ENCODE results near the gene SF3B2.

SF3B2 gene, protein sequence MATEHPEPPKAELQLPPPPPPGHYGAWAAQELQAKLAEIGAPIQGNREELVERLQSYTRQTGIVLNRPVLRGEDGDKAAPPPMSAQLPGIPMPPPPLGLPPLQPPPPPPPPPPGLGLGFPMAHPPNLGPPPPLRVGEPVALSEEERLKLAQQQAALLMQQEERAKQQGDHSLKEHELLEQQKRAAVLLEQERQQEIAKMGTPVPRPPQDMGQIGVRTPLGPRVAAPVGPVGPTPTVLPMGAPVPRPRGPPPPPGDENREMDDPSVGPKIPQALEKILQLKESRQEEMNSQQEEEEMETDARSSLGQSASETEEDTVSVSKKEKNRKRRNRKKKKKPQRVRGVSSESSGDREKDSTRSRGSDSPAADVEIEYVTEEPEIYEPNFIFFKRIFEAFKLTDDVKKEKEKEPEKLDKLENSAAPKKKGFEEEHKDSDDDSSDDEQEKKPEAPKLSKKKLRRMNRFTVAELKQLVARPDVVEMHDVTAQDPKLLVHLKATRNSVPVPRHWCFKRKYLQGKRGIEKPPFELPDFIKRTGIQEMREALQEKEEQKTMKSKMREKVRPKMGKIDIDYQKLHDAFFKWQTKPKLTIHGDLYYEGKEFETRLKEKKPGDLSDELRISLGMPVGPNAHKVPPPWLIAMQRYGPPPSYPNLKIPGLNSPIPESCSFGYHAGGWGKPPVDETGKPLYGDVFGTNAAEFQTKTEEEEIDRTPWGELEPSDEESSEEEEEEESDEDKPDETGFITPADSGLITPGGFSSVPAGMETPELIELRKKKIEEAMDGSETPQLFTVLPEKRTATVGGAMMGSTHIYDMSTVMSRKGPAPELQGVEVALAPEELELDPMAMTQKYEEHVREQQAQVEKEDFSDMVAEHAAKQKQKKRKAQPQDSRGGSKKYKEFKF

DNA sequence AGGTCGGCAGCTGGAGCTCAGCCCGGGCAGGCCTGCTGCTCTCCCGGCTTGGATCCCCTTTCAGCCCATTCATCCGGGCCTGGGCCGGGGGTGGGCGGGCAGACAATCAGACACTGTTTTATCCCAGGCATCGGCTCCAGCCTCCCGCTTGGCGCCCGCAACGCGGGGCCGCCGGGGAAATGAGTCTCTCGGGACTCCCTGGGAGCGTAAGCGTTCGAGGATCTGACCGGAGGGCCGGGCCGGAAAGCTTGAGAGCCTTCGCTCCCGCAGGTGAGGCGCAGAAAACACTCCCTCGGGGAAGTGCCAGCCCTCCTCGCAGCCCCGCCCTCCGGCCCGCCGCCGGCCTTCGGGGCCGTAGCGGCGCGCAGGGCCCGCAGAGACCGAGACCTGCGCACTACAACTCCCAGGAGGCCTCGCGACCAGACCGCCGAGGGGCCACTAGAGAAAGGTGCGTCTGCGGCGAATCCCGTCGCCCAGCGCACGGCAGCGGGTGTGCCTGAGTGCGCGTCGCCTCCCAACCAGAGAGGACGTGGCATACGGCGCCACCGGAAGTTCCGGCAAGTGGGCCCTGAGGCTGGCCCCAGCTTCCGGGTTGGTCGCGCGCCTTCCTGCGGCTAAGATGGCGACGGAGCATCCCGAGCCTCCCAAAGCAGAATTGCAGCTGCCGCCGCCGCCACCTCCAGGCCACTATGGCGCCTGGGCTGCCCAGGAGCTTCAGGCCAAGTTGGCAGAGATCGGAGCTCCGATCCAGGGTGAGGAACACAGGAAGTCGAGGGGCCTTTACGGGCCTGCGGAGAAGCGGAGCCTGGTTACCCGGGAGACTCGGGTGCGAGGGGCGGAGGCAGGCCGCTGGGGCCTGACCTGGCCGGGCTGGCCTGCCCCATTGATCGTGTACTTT is at the start of gene SF3B2:
TSS of gene SF3B2 (plus strand) at position 599 of the 898 bp plus-strand sequence. CDS start at position 620, 21 bp downstream.
- H3K4me3 ChIP-seq (ENCODE audit: low read depth, low read length) = peak within 1 kb of the TSS; percentile 87
- H3K36me3 ChIP-seq = peaks cover 41% of the 10 kb centered on the region
- no peaks in the 10 kb centered on the region for H3K27me3 ChIP-seq (ENCODE audit: insufficient read depth, low read depth, severe bottlenecking)
- H3K27ac ChIP-seq = peak within 1 kb of the TSS; percentile 98
- TF ChIP-seq, protein P1, sequence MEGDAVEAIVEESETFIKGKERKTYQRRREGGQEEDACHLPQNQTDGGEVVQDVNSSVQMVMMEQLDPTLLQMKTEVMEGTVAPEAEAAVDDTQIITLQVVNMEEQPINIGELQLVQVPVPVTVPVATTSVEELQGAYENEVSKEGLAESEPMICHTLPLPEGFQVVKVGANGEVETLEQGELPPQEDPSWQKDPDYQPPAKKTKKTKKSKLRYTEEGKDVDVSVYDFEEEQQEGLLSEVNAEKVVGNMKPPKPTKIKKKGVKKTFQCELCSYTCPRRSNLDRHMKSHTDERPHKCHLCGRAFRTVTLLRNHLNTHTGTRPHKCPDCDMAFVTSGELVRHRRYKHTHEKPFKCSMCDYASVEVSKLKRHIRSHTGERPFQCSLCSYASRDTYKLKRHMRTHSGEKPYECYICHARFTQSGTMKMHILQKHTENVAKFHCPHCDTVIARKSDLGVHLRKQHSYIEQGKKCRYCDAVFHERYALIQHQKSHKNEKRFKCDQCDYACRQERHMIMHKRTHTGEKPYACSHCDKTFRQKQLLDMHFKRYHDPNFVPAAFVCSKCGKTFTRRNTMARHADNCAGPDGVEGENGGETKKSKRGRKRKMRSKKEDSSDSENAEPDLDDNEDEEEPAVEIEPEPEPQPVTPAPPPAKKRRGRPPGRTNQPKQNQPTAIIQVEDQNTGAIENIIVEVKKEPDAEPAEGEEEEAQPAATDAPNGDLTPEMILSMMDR (IDR thresholded peaks at IDR 0.05; ENCODE audit: low read depth, low read length) = no peak
- DNase-seq = peak; percentile 98
- H3K9me3 ChIP-seq (ENCODE audit: severe bottlenecking) = no peaks in the 10 kb centered on the region

DNA sequence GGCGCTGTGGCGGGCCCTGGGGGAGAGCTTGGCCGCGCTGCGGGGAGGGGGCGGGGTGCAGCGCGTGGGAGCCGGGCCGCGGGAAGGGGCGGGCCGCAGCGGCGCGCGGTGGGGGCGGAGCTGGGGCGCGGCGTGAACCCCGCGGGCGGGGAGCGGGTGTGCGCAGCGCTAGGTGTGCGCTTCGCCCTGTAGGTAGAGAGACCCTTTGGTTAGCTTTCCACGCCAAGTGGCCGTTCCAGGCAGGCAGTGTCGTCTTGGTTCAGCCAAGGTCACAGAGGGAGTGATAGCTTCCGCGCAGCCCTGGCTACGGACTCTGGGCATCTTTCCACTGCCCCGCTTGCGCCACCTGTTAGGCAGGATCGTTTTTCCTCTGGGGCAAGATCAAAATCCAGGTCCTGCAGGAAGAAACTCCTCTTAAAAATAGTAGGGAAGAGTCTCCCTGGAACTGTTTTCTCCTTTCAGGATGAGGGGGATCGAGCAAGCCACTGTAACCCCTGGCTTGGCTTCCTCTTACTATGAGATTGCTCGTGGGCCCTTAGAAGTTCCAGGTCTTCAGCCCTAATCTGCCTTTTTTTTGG is 49.4 kb upstream of the SF3B2 start:
- Histone ChIP-seq H3K9me3 (ENCODE audit: severe bottlenecking) (no peaks in the 10 kb centered on the region), H3K36me3 (peaks cover 51% of the 10 kb centered on the region), H3K27me3 (ENCODE audit: insufficient read depth, low read depth, severe bottlenecking) (no peaks in the 10 kb centered on the region), H3K27ac (peak overlapping the region; percentile 95), H3K4me3 (ENCODE audit: low read depth, low read length) (peak overlapping the region; percentile 87)
- DNase-seq = peak; percentile 42
- TF ChIP-seq, protein P1 (IDR thresholded peaks at IDR 0.05; ENCODE audit: low read depth, low read length) = peak; percentile 27; the same call in 1 of the 2 replicates

DNA sequence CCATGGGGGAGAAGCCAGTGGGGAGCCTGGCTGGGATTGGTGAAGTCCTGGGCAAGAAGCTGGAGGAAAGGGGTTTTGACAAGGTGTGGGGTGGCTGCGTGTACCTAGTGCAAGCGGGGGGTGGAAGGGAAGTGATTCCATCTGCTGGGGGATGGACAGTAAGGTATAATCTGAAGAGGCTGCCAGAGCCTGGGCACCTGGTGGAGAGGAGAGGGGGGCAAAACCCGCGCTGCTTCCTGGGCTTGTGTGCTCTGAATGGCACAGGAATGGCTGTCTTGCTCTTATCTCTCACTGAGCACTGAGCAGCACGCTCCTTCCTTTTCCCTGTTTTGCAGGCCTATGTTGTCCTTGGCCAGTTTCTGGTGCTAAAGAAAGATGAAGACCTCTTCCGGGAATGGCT is 48.9 kb upstream of the SF3B2 start:
- H3K27ac ChIP-seq = peak overlapping the region; percentile 95
- no peaks in the 10 kb centered on the region for H3K9me3 ChIP-seq (ENCODE audit: severe bottlenecking)
- no peak for DNase-seq
- H3K36me3 ChIP-seq = peaks cover 45% of the 10 kb centered on the region
- TF ChIP-seq, protein P1 (IDR thresholded peaks at IDR 0.05; ENCODE audit: low read depth, low read length) = no peak
- H3K4me3 ChIP-seq (ENCODE audit: low read depth, low read length) = peak overlapping the region; percentile 87
- no peaks in the 10 kb centered on the region for H3K27me3 ChIP-seq (ENCODE audit: insufficient read depth, low read depth, severe bottlenecking)

DNA sequence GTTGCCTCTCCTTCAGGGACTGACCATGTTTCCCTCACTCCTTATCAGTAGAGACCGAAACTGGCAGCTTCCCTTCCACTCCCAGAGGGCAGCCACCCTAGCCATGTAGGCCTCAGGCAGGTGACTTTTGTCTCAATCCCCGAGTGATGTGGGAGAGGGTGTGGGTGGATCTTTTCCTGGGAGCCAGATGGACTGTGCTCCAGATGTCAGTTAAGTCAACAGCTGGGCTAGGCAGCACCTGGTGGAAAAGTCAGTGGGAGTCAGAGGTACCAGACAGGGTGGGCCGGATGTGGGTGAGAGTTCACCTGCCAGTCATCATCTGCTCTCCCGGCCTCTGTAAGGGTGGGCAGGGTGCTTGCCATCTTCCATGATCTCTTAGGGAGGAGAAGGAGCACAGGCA is 48.0 kb upstream of the SF3B2 start:
- TF ChIP-seq, protein P1 (IDR thresholded peaks at IDR 0.05; ENCODE audit: low read depth, low read length) = no peak
- H3K4me3 ChIP-seq (ENCODE audit: low read depth, low read length) = no peak overlapping the region
- DNase-seq = no peak
- H3K27me3 ChIP-seq (ENCODE audit: insufficient read depth, low read depth, severe bottlenecking) = no peaks in the 10 kb centered on the region
- no peak overlapping the region for H3K27ac ChIP-seq
- H3K9me3 ChIP-seq (ENCODE audit: severe bottlenecking) = no peaks in the 10 kb centered on the region
- peaks cover 36% of the 10 kb centered on the region for H3K36me3 ChIP-seq

Data from WERI-Rb-1 (cell line).